ENCODE measurements around the gene INTS11.
"Not testable (repeated sequence)": the region's sequence is repeated elsewhere in the genome, so short reads cannot be mapped to it uniquely, and the experiment has no call there.

The INTS11 gene

GRCh38 chr1:1329304-1330210 lies 5.1 kb upstream of the INTS11 start:
- no peak for DNase-seq

GRCh38 chr1:1328254-1328653 lies 3.8 kb upstream of the INTS11 start:
- no peak for DNase-seq

GRCh38 chr1:1327291-1327690 lies 2.8 kb upstream of the INTS11 start:
- no peak for DNase-seq

GRCh38 chr1:1326075-1326605 lies 1.7 kb upstream of the INTS11 start:
- DNase-seq = no peak

GRCh38 chr1:1325288-1326074 lies 1.0 kb upstream of the INTS11 start:
- DNase-seq = no peak

- DNase-seq = no peak
Observed at GRCh38 chr1:1324084-1324523, 356 bp downstream of the INTS11 start.

- DNase-seq = no peak
Observed at GRCh38 chr1:1322952-1323351, 1.5 kb downstream of the INTS11 start.

GRCh38 chr1:1322418-1322817 lies 2.0 kb downstream of the INTS11 start:
- DNase-seq = no peak

GRCh38 chr1:1321477-1321876 lies 3.0 kb downstream of the INTS11 start:
- no peak for DNase-seq

- DNase-seq = no peak
Observed at GRCh38 chr1:1320666-1321448, 3.6 kb downstream of the INTS11 start.

GRCh38 chr1:1319646-1319941 lies 4.9 kb downstream of the INTS11 start:
- no peak for DNase-seq

GRCh38 chr1:1318777-1319645 lies 5.4 kb downstream of the INTS11 start:
- DNase-seq = no peak

GRCh38 chr1:1318131-1318652 lies 6.3 kb downstream of the INTS11 start:
- DNase-seq = no peak

- no peak for DNase-seq
Observed at GRCh38 chr1:1317420-1317819, 7.0 kb downstream of the INTS11 start.

- DNase-seq = not testable (repeated sequence)
Observed at GRCh38 chr1:1316199-1316598, 8.3 kb downstream of the INTS11 start.

- no peak for DNase-seq
Observed at GRCh38 chr1:1315435-1315954, 9.0 kb downstream of the INTS11 start.

GRCh38 chr1:1314678-1315335 lies 9.7 kb downstream of the INTS11 start:
- DNase-seq = no peak

- no peak for DNase-seq
Observed at GRCh38 chr1:1314237-1314586, 10.2 kb downstream of the INTS11 start.

GRCh38 chr1:1313500-1314236 lies 10.8 kb downstream of the INTS11 start:
- no peak for DNase-seq

Measured in stimulated activated CD4-positive, alpha-beta T cell treated with anti-CD3 and anti-CD28 coated beads, Interleukin-2, amount 100 ng/mL, for 24 hours (primary cell).